NCI-H2196 treated with DMSO at 0.1 percent for 48 hours (cell line): Measurements from ENCODE around the gene CDC42BPA.

Experiments
- DNase-seq: peaks from one replicate; lab custom pipeline; 2025; ENCODE audit not compliant: unreplicated experiment; lab: John Stamatoyannopoulos, UW

The CDC42BPA gene

GRCh38 chr1:227214207-227214606, 104.1 kb downstream of the CDC42BPA start:
- no peak for DNase-seq

GRCh38 chr1:227213426-227213825, 104.9 kb downstream of the CDC42BPA start:
- DNase-seq = no peak

DNA sequence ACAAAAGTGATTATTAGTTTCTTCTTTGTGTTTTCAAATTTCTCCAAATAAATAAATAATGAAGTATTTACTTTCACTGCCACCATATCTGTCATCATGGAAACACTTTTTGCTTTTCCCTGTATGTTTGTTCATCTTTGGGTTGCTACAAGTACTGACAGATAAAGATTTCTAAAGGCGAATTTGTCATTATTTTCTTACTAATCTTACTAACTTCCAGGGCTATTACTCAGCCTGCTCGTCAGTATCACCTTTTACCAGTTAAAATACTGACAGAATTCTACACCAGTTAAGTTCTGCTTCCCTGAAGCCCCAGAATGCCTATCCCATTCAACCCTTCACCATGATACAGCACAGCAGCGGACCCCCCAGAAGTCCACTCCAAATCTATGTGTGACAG, 106.1 kb downstream of the CDC42BPA start:
- DNase-seq = no peak

DNA sequence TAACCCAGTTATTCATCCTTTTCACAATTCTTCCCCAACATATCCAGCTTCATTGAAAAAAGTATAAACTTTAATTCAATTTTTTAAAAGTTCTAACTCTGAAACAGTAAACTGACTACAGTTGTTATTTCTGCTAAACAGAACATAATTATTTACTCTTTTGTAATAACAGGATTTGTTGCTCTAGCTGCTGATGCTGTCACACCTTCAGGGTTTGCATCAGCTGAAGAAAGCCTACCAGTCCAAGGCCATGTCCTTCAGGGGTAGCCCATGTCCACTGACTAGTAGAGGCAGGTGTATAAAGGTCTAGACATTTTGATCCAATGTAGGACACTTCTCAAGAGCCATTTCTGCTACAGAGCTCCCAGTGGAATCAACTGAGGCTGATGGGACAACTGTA, 107.7 kb downstream of the CDC42BPA start:
- no peak for DNase-seq

- DNase-seq = no peak
These were observed 121.2 kb downstream of the CDC42BPA start for GRCh38 chr1:227197064-227197463.

DNA sequence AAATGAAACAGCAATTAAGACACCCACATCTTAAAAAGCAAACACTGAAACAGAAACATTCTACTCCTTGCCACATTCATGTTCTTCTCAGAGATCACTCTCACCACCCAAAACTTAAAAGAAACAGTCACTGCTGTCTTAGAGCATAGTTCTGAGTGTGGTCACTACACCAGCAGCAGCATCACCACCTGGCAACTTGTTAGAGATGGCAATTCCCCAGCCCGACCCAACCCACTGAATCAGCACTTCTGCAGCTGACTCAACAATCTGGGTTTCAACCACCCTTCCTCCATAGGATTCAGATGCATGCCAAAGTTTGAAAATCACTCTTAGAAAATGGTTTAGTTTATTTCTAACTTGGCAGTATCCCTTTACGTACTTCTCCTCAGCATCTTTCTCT, 126.1 kb downstream of the CDC42BPA start:
- DNase-seq = no peak

DNA sequence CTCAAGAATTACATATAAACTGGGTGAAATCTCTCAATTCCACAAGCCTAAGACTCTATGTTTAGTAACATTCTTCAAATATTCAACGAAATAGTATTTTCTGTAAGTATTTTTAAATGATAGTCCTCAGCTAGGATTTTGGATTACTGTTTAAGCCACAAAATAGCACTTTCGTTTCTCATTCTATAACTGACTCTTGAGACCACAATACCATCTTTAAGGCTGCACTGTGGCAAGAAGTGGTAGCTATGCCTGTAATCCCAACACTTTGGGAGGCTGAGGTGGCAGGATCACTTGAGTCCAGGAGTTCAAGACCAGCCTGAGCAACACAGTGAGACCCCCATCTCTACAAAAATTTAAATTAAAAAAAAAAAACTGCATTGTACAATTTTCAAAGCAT, 126.7 kb downstream of the CDC42BPA start:
- no peak for DNase-seq

GRCh38 chr1:227190321-227190720, 128.0 kb downstream of the CDC42BPA start:
- no peak for DNase-seq

- no peak for DNase-seq
These were observed 133.0 kb downstream of the CDC42BPA start for GRCh38 chr1:227185291-227185690.

GRCh38 chr1:227182012-227182411, 136.3 kb downstream of the CDC42BPA start:
- DNase-seq = no peak

GRCh38 chr1:227175611-227176010, 142.7 kb downstream of the CDC42BPA start:
- DNase-seq = no peak

GRCh38 chr1:227174164-227174563, 144.1 kb downstream of the CDC42BPA start:
- DNase-seq = no peak

- DNase-seq = no peak
These were observed 147.7 kb downstream of the CDC42BPA start for GRCh38 chr1:227170361-227171166.

GRCh38 chr1:227169343-227169742, 148.9 kb downstream of the CDC42BPA start:
- DNase-seq = no peak

- no peak for DNase-seq
These were observed 150.8 kb downstream of the CDC42BPA start for GRCh38 chr1:227167276-227168101.

- no peak for DNase-seq
These were observed 151.7 kb downstream of the CDC42BPA start for GRCh38 chr1:227166559-227166958.

DNA sequence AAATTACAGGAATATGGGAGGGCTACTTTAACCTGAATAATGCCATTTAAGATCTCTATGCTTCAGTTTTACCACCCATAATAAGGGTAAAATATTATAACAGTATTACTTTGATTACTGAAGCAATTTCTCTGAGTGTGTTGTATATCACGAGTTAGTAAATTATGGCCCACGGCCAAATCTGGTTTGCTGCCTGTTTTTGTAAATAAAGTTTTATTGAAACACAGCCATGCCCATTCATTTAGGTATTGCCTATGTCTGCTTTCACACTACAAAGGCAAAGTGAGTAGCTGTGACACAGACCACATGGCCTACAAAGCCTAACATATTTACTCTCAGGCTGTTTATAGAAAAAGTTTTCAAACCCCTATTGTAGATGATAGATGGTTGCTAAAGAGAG, 156.8 kb downstream of the CDC42BPA start:
- DNase-seq = no peak

GRCh38 chr1:227156520-227156919, 161.8 kb downstream of the CDC42BPA start:
- DNase-seq = no peak

- DNase-seq = no peak
These were observed 162.6 kb downstream of the CDC42BPA start for GRCh38 chr1:227155688-227156087.

DNA sequence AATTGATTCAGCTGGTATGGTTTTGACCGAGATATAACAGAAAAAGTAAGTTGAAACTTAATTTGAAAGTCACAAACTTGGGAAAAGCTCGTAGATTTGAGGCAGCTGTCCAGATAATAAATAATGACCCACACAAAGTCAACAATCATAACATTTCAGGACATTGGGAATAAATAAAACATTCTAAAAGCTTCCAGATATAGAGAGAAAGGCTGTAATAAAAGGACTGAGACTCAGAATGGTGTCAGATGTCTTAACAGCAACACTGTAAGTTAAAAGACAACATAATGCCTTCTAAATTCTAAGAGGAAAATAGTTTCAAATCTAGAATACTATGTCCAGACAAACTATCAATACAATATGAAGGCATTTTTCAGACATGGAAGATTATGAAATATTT, 163.3 kb downstream of the CDC42BPA start:
- no peak for DNase-seq

DNA sequence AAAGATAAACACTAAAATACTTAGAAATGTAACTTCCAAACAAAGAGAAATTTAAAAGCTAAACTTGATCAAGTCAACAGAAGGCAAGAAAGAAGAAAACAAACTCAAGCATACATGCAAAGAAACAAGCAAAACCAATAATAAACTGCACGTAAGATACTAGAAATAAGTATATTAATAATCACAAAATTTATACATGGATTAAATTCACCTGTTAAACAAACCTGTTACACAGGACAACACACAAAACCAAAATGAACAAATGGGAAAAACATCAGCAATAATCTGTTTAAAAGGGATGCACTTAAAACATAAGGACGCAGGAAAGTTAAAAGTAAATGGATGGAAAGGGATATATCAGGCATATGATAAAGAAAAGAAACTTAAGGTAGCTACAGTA, 165.8 kb downstream of the CDC42BPA start:
- no peak for DNase-seq

GRCh38 chr1:227140376-227140775, 177.9 kb downstream of the CDC42BPA start:
- DNase-seq = no peak
